ENCODE results near the gene KIF25. TPM values are rescaled to one million over a fixed set of nuclear protein-coding genes. Genes with fewer than 3 reads are reported as not detected.
"Not testable (repeated sequence)": the region's sequence is repeated elsewhere in the genome, so short reads cannot be mapped to it uniquely, and the experiment has no call there.

Gene KIF25
- total RNA-seq, 1 donor from 2014 or later = not detected

GRCh38 chr6:167974640-167975344 lies 22.7 kb upstream of the KIF25 start:
- intact Hi-C loops (cut with micrococcal nuclease) = no loop called here

DNA sequence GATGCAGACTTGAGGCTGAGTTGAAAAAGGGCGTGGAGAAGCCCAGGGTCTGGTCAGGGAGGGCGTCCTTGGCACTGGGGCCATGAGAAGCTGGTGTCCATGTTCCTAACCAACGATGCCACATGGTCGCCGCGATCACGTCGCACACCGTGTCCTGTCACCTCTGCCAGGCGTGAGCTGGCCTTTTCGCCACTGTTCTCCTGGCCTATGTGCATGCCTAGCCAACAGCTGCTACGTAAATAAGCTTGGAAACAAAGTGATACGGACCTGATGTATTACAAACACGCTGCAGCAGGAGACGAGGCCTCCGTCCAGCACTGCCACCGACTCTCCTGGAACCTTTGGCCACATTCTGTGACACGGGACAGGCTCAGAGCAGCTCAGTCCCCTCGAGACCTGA lies 22.0 kb upstream of the KIF25 start:
- intact Hi-C loops (cut with micrococcal nuclease) = no loop called here

- intact Hi-C loops (cut with micrococcal nuclease) = not testable (repeated sequence)
Observed at GRCh38 chr6:167976116-167976657, 21.3 kb upstream of the KIF25 start.

DNA sequence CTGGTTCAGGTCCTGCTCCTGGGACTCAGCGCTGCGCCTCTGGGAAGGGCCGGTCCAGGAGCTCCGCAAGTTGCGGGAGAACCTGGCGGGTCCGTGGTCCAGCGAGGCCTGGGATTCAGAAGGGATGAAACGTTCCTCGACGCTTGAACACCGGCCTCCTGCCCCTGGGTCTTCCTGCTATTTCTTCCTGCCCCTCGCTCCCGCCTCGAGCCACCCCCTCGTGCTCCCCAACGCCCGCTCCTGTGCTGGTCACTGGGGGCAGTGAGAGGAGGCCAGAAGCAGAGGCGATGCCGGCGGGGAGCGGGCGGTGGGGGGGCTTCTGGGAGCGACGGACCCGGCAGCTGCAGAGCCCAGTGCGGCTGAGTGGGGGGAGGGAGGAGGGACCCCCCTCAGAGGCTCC lies 20.8 kb upstream of the KIF25 start:
- intact Hi-C loops (cut with micrococcal nuclease) = no loop called here

DNA sequence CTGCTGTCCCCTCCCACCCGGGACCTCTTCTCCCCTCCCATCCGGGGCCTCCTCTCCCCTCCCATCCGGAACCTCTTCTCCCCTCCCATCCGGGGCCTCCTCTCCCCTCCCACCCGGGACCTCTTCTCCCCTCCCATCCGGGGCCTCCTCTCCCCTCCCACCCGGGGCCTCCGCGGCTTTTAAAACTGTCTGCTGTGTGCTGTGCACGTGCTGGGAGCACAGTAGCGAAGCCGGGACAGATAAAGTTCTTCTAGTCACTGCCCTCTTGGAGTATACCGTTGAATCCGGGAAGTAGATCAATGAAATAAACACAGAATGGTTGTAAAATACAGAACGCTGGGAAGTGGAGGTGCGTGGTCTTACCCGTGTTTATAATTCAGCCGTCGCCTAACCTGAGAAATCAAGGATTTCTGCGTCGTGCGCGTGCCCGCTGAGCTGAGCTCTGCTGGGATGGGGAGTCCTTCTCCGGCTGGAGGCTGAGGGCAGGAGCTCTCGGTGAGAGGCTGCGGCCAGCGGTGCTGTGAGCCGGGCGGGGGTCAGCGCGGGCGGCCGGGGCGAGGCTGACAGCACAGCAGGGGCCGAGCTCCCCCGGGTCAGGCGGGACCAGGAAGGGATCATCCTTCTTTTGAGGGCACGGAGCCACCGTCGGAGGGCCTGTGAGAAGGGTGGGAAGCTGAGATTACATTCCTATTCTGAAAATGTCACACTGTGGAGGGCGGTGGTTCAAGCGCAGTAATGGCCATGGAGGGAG lies 19.6 kb upstream of the KIF25 start:
- intact Hi-C loops (cut with micrococcal nuclease) = no loop called here

GRCh38 chr6:167978607-167979006 lies 18.9 kb upstream of the KIF25 start:
- intact Hi-C loops (cut with micrococcal nuclease) = no loop called here

GRCh38 chr6:167979436-167980139 lies 17.9 kb upstream of the KIF25 start:
- intact Hi-C loops (cut with micrococcal nuclease) = no loop called here

- intact Hi-C loops (cut with micrococcal nuclease) = no loop called here
Observed at GRCh38 chr6:167980911-167981580, 16.4 kb upstream of the KIF25 start.

GRCh38 chr6:167981916-167982462 lies 15.5 kb upstream of the KIF25 start:
- intact Hi-C loops (cut with micrococcal nuclease) = no loop called here

- intact Hi-C loops (cut with micrococcal nuclease) = no loop called here
Observed at GRCh38 chr6:167984144-167984719, 13.2 kb upstream of the KIF25 start.

GRCh38 chr6:167984876-167985604 lies 12.4 kb upstream of the KIF25 start:
- intact Hi-C loops (cut with micrococcal nuclease) = no loop called here

DNA sequence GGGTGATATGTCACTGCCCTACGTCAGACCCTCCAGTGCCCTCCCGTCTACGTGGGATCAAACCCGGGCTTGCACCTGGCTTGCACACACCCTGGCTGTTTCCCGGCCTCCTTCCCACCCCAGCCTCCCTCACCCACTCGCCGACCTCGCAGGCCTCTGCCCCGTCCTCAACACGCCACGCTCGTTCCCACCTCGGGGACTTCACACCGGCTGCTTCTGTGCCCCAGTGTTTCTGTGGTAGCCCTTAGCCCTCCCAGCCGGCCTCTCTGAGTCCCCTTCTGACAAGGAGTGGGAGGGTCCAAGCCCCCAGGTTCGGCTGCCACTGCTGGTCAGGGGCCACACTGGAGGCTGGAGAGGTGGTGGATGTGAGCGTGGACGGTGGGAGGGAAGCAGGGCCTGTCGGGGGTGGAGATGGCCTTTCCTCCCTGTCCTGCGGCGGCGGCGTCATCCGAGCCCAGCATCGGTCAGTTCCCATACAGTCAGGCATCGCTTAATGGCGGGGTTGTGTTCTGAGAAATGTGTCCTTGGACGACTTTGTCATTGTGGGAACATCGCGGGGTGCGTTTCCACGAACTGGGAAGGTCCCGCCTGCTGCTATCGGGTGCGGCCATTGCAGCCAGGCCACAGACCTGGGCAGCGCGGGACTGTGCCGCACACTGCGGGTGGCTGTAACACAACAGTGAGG lies 11.4 kb upstream of the KIF25 start:
- intact Hi-C loops (cut with micrococcal nuclease) = no loop called here

DNA sequence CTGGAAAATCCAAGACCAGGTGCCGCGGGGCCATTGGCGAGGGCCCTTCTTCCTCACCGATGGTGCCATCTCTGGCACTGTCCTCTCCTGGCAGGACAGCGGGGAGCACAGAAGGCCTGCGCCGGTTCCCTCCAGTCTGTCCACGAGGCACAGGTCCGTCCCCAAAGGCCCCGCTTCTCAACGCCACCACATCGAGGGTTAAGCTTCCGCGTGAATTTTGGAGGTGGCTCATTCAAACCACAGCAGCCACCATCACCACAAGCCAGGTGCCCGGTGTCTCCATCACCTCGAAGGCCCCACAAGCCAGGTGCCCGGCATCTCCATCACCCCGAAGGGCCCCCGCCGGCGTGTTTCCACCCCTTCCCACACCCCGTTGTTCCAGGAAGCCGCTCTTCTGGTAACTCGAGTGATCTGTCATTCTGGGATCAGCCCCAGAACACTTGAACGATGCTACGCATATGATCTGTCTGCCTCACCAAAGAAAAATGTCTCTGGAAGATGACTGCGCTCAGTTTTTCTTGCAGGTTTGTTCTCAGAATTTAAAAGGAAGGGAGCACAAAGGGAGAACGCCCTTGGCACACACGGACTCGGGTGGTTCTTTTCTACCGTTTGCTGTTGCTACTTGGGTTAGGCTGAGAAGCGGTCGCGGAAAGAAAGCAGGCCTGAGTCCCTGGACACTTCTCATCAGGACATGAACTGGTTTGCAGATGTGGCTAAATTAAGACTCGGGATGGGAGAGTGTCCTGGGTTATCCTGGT lies 9.9 kb upstream of the KIF25 start:
- intact Hi-C loops (cut with micrococcal nuclease) = no loop called here

DNA sequence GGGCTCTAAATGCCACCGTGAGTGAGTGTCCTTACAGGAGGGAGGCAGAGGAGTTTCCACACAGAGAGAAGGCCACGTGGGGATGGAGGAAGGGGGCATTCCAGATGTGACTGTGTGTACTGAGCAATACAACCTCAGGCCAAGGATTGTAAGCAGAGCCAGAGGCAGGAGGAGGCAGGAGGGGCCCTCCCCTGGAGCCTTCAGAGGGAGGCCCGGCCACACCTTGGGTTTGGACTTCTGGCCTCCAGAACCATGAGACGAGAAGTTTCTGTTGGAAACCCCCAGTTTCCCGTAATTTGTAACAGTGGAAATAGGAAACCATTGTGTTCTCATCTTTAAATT lies 9.3 kb upstream of the KIF25 start:
- intact Hi-C loops (cut with micrococcal nuclease) = no loop called here

DNA sequence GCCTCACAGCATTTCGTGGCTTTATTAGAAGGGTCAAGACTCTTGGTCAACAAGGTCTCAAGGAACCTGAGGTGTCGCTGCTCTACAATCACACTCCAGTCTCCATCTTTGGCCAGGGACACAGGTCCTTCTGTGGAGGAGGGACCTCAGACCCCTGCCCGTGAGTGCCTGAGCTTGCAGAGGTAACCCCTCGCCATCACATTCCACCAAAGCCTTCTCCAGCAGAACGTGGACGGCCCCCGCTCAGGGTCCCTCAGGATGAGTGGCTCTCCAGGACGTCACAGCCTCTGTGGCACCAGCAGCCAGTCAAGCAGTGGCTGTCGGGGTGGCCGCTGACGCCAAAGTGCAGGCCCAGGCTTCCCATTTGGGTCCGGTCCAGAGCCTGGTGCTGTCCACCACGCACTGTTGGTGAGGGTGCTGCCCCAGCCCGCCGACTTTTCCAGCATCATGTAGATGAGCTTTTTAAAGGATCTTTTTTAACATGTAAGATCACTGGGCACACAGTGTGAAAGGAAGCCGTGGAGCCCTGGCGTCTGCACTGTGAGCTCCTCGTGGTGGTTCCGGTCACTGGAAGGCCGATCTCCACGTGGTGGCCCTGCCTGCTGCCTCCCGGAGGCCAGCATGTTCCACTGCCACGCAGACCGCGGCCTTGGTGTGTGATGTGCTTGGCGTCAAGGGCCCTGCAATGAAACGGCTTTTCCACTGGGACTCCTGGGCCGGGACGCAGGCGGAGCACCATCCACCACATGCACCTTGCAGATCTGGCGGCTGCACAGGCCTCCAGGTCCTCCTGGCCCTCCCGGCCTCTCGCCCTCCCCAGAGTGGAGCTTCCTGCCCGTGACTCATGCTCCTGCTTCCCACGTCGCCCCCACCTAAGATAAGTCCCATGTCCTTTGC lies 8.3 kb upstream of the KIF25 start:
- intact Hi-C loops (cut with micrococcal nuclease) = no loop called here

- intact Hi-C loops (cut with micrococcal nuclease) = no loop called here
Observed at GRCh38 chr6:167990016-167990945, 7.2 kb upstream of the KIF25 start.

DNA sequence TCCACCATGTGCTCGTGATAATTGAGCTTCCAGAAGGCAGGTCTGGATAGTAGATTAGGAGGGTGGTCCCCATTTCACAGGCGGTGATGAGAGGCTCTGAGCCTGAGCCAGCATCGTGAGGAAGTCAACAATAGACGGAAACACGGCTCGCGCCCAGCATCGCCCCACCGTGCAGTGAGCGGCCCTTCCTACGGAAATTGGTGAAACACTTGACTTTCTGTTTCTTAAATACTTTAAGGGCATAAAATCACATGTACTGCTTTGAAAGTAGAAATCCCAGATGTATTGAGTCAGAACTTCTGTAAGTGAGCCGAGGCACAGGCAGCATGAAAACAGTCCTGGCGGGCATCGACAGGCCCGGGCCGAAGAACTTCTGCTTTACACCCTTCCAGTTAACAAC lies 4.3 kb upstream of the KIF25 start:
- intact Hi-C loops (cut with micrococcal nuclease) = no loop called here
